ENCODE measurements around the gene LYG2. TPM values are rescaled to one million over a fixed set of nuclear protein-coding genes. Genes with fewer than 3 reads are reported as not detected.

LYG2 gene, protein sequence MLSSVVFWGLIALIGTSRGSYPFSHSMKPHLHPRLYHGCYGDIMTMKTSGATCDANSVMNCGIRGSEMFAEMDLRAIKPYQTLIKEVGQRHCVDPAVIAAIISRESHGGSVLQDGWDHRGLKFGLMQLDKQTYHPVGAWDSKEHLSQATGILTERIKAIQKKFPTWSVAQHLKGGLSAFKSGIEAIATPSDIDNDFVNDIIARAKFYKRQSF
- total RNA-seq (2022; extraction: Qiagen RNA extraction; ENCODE audit: low read depth) = not detected in 5 replicates

DNA sequence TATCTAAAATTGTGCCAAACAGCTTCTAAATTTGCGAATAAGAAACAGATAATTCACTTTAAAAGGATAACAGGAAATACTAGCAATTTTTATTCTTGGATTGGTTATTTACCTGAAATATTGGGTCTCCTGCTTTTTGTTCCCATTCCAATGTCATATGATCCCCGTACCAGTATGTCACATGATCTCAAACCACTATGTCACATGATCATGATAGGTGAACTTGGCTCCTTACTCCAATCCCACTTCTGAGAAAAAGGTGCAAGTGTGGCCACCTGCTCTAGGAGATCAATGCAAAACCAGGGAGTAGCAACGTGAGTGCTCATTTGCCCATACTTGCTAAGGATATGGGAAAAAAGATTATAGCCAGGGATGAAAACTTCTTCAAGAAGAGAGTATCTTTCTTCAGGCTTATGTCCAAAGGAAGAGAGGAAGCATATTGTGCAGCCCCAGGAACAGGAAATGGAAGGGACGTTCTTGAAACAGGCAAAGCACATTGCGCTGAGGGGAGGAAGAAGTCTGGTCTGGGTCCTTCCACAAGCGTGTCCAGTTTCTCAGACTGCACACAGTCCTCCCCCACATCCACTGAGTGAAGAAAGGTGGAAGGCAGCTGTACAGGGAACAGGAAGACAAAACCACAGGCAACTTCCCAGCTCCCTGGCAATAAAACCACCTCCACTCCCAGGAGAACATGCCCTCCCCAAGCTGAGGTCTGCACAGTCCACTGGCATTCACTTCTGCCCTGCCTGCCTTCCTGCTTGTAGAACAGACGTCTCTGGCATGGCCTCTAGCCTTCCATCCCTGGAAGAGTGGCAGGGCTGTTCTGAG lies at the start of gene LYG2:
LYG2 (minus strand) TSS at position 176 of the 828 bp plus-strand sequence. CDS start 1,406 bp downstream, outside the sequence.

DNA sequence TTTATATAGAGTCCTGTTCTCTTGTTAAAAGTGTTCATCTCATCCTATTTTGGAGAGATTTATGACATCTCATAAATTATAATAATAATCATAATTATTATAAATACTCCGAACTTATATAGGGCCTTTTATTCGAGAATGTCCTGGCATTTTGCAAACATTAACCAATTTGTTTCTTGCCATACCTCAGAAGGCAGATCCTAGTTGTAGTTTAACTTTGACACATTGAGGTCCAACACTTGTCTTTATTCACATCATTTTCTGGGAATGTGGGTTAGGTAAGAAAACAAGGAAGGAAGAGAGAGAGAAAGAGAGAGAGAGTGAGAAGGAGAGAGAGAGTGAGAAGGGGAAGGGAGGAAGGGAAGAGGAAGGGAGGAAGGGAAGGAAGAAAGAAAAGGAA lies 45.6 kb upstream of the LYG2 start, which contains the start of gene LYG1:
LYG1 (minus strand) TSS at position 101 of the 400 bp plus-strand sequence. CDS start 5,527 bp downstream, outside the sequence.

Other genes starting within 250 kb of the LYG2 start
- 0.41 to 0.61 TPM (median 0.52 TPM) in 5 replicates for gene C2orf15, start 114.0 kb downstream of the LYG2 start, total RNA-seq (2022; extraction: Qiagen RNA extraction; ENCODE audit: low read depth)
- gene TSGA10, start 100.7 kb downstream of the LYG2 start, total RNA-seq (2022; extraction: Qiagen RNA extraction; ENCODE audit: low read depth) = 1.5 to 7.1 TPM (median 4.2 TPM) in 5 replicates
- 3.1 to 4.3 TPM (median 3.8 TPM) in 5 replicates for gene LIPT1, start 100.7 kb downstream of the LYG2 start, total RNA-seq (2022; extraction: Qiagen RNA extraction; ENCODE audit: low read depth)
- gene MITD1, start 74.6 kb downstream of the LYG2 start, total RNA-seq (2022; extraction: Qiagen RNA extraction; ENCODE audit: low read depth) = 25.0 to 31.9 TPM (median 29.6 TPM) in 5 replicates
- 33.1 to 44.6 TPM (median 35.6 TPM) in 5 replicates for gene MRPL30, start 74.5 kb downstream of the LYG2 start, total RNA-seq (2022; extraction: Qiagen RNA extraction; ENCODE audit: low read depth)
- gene LYG1, start 45.5 kb upstream of the LYG2 start, total RNA-seq (2022; extraction: Qiagen RNA extraction; ENCODE audit: low read depth) = 0.49 to 2.6 TPM (median 1.6 TPM) in 5 replicates
- 37.3 to 44.9 TPM (median 41.4 TPM) in 5 replicates for gene TXNDC9, start 80.7 kb upstream of the LYG2 start, total RNA-seq (2022; extraction: Qiagen RNA extraction; ENCODE audit: low read depth)
- gene EIF5B, start 81.7 kb upstream of the LYG2 start, total RNA-seq (2022; extraction: Qiagen RNA extraction; ENCODE audit: low read depth) = 61.2 to 72.7 TPM (median 64.8 TPM) in 5 replicates
- gene REV1, start 234.4 kb upstream of the LYG2 start, total RNA-seq (2022; extraction: Qiagen RNA extraction; ENCODE audit: low read depth) = 10.0 to 13.4 TPM (median 10.9 TPM) in 5 replicates